ENCODE measurements around the gene SYNE2.
"Not testable (repeated sequence)": the region's sequence is repeated elsewhere in the genome, so short reads cannot be mapped to it uniquely, and the experiment has no call there.

Gene SYNE2

GRCh38 chr14:64037869-64038745 lies 185.3 kb downstream of the SYNE2 start:
- DNase-seq (ENCODE audit: low read depth), result not testable (repeated sequence)

GRCh38 chr14:64038841-64039542 lies 186.2 kb downstream of the SYNE2 start:
- no peak for DNase-seq (ENCODE audit: low read depth)

GRCh38 chr14:64040044-64040443 lies 187.2 kb downstream of the SYNE2 start:
- DNase-seq (ENCODE audit: low read depth), result no peak

GRCh38 chr14:64043296-64043695 lies 190.5 kb downstream of the SYNE2 start:
- DNase-seq (ENCODE audit: low read depth), result not testable (repeated sequence)

GRCh38 chr14:64045091-64045490 lies 192.3 kb downstream of the SYNE2 start:
- no peak for DNase-seq (ENCODE audit: low read depth)

GRCh38 chr14:64049616-64050381 lies 197.0 kb downstream of the SYNE2 start:
- no peak for DNase-seq (ENCODE audit: low read depth)

GRCh38 chr14:64053694-64054669 lies 201.2 kb downstream of the SYNE2 start:
- DNase-seq (ENCODE audit: low read depth), result no peak

GRCh38 chr14:64059454-64060198 lies 206.8 kb downstream of the SYNE2 start:
- no peak for DNase-seq (ENCODE audit: low read depth)

GRCh38 chr14:64060199-64060545 lies 207.4 kb downstream of the SYNE2 start:
- no peak for DNase-seq (ENCODE audit: low read depth)

- DNase-seq (ENCODE audit: low read depth), result no peak
These were observed 207.9 kb downstream of the SYNE2 start for GRCh38 chr14:64060648-64061096.

- DNase-seq (ENCODE audit: low read depth), result no peak
These were observed 208.3 kb downstream of the SYNE2 start for GRCh38 chr14:64061115-64061514.

GRCh38 chr14:64061706-64062105 lies 208.9 kb downstream of the SYNE2 start:
- DNase-seq (ENCODE audit: low read depth), result no peak

GRCh38 chr14:64062381-64063115 lies 209.7 kb downstream of the SYNE2 start:
- no peak for DNase-seq (ENCODE audit: low read depth)

GRCh38 chr14:64064447-64064846 lies 211.6 kb downstream of the SYNE2 start:
- DNase-seq (ENCODE audit: low read depth), result no peak

GRCh38 chr14:64069634-64070359 lies 217.0 kb downstream of the SYNE2 start:
- DNase-seq (ENCODE audit: low read depth), result no peak

GRCh38 chr14:64074961-64075612 lies 222.3 kb downstream of the SYNE2 start:
- no peak for DNase-seq (ENCODE audit: low read depth)

- no peak for DNase-seq (ENCODE audit: low read depth)
These were observed 222.8 kb downstream of the SYNE2 start for GRCh38 chr14:64075613-64076005.

GRCh38 chr14:64080452-64080851 lies 227.6 kb downstream of the SYNE2 start:
- DNase-seq (ENCODE audit: low read depth), result no peak

All from activated T-helper 9 cell treated with anti-CD3 and anti-CD28 coated beads, Interleukin-2, amount 50 U/mL, for 16 hours (primary cell).